Measurements from ENCODE around the gene HERC2. TPM values are rescaled to one million over a fixed set of nuclear protein-coding genes. Genes with fewer than 3 reads are reported as not detected.

Gene HERC2
- total and polyA plus RNA-seq, 2 donors (not counting 3 experiments of a cell fraction or from before 2014, with no cell fraction given), result 46.1 to 83.9 TPM

DNA sequence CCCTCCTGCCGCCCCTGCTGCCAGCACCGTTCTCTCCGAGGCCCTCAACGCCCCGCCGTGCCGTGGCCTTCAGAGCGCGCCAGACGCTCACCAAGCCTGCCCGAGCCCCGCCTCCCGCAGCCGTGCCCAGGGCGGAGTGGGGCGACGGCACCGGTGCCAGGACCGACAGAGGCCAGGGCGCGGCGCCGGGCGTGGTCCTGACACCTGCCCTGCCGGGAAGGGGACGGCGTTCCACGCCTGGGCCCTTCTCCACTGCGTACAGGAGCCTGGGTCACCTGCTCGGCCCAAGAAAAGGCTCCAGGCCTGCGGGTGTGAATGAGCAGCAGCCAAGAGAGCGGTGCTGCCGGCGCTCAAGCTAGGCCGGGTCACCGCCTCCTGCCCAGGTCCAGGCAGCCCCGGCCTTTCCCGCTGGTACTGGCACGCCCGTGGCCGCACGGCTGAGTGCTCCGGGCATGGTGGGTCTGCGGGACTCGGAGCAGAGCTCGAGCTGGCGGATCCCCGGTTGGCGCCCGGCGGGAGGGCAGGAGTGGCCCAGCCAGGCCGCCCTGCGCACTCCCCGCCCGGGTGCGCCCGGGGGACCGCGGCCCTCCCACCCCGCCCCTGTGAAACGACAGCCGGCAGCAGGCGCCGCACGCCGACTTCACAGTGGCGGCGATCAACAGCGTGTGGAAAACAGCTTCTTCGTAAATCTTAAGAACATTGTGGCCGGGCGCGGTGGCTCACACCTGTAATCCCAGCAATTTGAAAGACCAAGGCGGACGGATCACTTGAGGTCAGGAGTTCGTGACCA lies 227.1 kb downstream of the HERC2 start:
- H3K36me3 ChIP-seq (ENCODE audit: control insufficient read depth in 2 of 2, extremely low read depth in 1 of 2, insufficient read depth in 2 of 2, low read length in 2 of 2), result no peaks in the 10 kb centered on the region
- peaks cover 41 to 55% of the 10 kb centered on the region in 2 experiments for H3K27me3 ChIP-seq (ENCODE audit: control insufficient read depth in 2 of 2, insufficient read depth in 2 of 2, low read length in 2 of 2)
- no peaks in the 10 kb centered on the region for H3K9me3 ChIP-seq (replicated peaks; ENCODE audit: control insufficient read depth, insufficient read depth, low read length)
- H3K9ac ChIP-seq (replicated peaks; ENCODE audit: extremely low read depth, insufficient read depth, low read length), result no peak overlapping the region
- FAIRE-seq, result no peak
- TF ChIP-seq EZH2 (IDR thresholded peaks at IDR 0.05; ENCODE audit: borderline replicate concordance, low read depth, low read length, severe bottlenecking) (peak; percentile 44), MAX (IDR thresholded peaks at IDR 0.05; ENCODE audit: insufficient read depth, insufficient read length) (no peak), POLR2A (IDR thresholded peaks at IDR 0.05; ENCODE audit: low read depth, low read length) (no peak), MYC (IDR thresholded peaks at IDR 0.05; ENCODE audit: low read depth, low read length) (no peak), GATA2 (IDR thresholded peaks at IDR 0.05; ENCODE audit: insufficient read depth, insufficient read length, low read depth, low read length) (no peak), FOS (IDR thresholded peaks at IDR 0.05; ENCODE audit: borderline replicate concordance, insufficient read depth, low read length) (no peak)
- TF ChIP-seq, protein P1, sequence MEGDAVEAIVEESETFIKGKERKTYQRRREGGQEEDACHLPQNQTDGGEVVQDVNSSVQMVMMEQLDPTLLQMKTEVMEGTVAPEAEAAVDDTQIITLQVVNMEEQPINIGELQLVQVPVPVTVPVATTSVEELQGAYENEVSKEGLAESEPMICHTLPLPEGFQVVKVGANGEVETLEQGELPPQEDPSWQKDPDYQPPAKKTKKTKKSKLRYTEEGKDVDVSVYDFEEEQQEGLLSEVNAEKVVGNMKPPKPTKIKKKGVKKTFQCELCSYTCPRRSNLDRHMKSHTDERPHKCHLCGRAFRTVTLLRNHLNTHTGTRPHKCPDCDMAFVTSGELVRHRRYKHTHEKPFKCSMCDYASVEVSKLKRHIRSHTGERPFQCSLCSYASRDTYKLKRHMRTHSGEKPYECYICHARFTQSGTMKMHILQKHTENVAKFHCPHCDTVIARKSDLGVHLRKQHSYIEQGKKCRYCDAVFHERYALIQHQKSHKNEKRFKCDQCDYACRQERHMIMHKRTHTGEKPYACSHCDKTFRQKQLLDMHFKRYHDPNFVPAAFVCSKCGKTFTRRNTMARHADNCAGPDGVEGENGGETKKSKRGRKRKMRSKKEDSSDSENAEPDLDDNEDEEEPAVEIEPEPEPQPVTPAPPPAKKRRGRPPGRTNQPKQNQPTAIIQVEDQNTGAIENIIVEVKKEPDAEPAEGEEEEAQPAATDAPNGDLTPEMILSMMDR (IDR thresholded peaks at IDR 0.05; ENCODE audit: extremely low read depth in 1 of 2, insufficient read depth in 1 of 2, low read depth in 1 of 2, low read length in 2 of 2), result no peak
- BruUV-seq (replicated peaks), result no TSS peak
- intact Hi-C loops (cut with micrococcal nuclease) (no loop called here), dilution Hi-C loops (cut with MboI; ENCODE audit: extremely low pct_ligation_motif_present, low sequenced_read_pairs) (no loop called here)
- peak overlapping the region in 2 of 3 experiments; percentile 16 to 56 for H3K4me3 ChIP-seq (replicated peaks in 1 of 3; ENCODE audit: insufficient read depth in 1 of 3, low read depth in 1 of 3, low read length in 3 of 3)
- H2AFZ ChIP-seq (ENCODE audit: low read depth, low read length), result peak overlapping the region; percentile 64
- no peaks in the 10 kb centered on the region for H3K9me1 ChIP-seq (replicated peaks; ENCODE audit: control insufficient read depth, extremely low read depth, insufficient read depth, low read length)
- H3K4me1 ChIP-seq (ENCODE audit: control insufficient read depth, extremely low read depth, insufficient read depth, low read length), result peaks cover 12% of the 10 kb centered on the region
- CTCF ChIA-PET, result interaction anchor here (2.0 to 2.5 kb wide), 3 partner anchors 12 to 1204 kb away, joined by 5 to 15 read pairs (median 5); no protein-coding TSS in a partner anchor
- no peak for DNase-seq (ENCODE audit: low read depth, low spot score)
- peak overlapping the region; percentile 30 for H3K4me2 ChIP-seq (ENCODE audit: insufficient read depth, low read length)
- no peaks in the 10 kb centered on the region for H3K79me2 ChIP-seq (ENCODE audit: control insufficient read depth, insufficient read depth, low read length)
- H4K20me1 ChIP-seq (replicated peaks; ENCODE audit: control insufficient read depth, extremely low read depth, insufficient read depth, low read length), result no peaks in the 10 kb centered on the region
- H3K27ac ChIP-seq (ENCODE audit: insufficient read depth, low read depth, low read length), result no peak overlapping the region
- POLR2A ChIA-PET, result interaction anchor here (0.7 kb wide), 1 partner anchor 1725 kb away, joined by 4 read pairs; no protein-coding TSS in a partner anchor
